GM12892 (cell line): ENCODE results near the gene GNAZ.

ENCODE experiments used
- POLR2A ChIP-seq: IDR thresholded peaks from 2 replicates; pipeline ENCODE4 v1.6.1; 2011; ENCODE audit warnings: low read depth, low read length, control low read depth
- TAF1 ChIP-seq: IDR thresholded peaks from 2 replicates; pipeline ENCODE4 v1.6.1; 2011; ENCODE audit warnings: low read depth, mild to moderate bottlenecking, control low read depth, low read length, borderline replicate concordance

GRCh38 chr22:23152238-23153114 is 82.2 kb downstream of the GNAZ start:
- TF ChIP-seq POLR2A (no peak), TAF1 (0 out of 2 replicates have a peak, but pooled peaks have one; percentile 7)
